ENCODE results near the gene COPB2. TPM values are rescaled to one million over a fixed set of nuclear protein-coding genes. Genes with fewer than 3 reads are reported as not detected.

The COPB2 gene
- polyA plus RNA-seq, 1 donor (not counting 4 experiments of a cell fraction or from before 2014, with no cell fraction given): 149 TPM

- H2AFZ ChIP-seq (ENCODE audit: control insufficient read depth, low read length): no peak overlapping the region
- no peaks in the 10 kb centered on the region for H4K20me1 ChIP-seq (ENCODE audit: control insufficient read depth, extremely low read depth, insufficient read depth, low read length)
- H3K9me3 ChIP-seq (ENCODE audit: control insufficient read depth, low read depth, low read length): no peaks in the 10 kb centered on the region
- no peak for FAIRE-seq
- dilution Hi-C loops (cut with MboI; ENCODE audit: extremely low pct_ligation_motif_present, low sequenced_read_pairs): no loop called here
- H3K79me2 ChIP-seq (ENCODE audit: control insufficient read depth, insufficient read depth, low read length): no peaks in the 10 kb centered on the region
- no peak overlapping the region for H3K4me2 ChIP-seq (ENCODE audit: control insufficient read depth, extremely low read depth, insufficient read depth, low read depth, low read length)
- DNase-seq (ENCODE audit: low read depth, low spot score): no peak
- H3K4me3 ChIP-seq (ENCODE audit: control insufficient read depth in 2 of 3, extremely low read depth in 1 of 3, insufficient read depth in 2 of 3, low read depth in 1 of 3, low read length in 3 of 3): no peak overlapping the region
- no peak overlapping the region for H3K27ac ChIP-seq (ENCODE audit: control insufficient read depth, insufficient read depth, low read length)
- H3K27me3 ChIP-seq (ENCODE audit: control insufficient read depth, extremely low read depth, insufficient read depth, low read length): no peaks in the 10 kb centered on the region
- peaks cover 35 to 43% of the 10 kb centered on the region in 2 experiments for H3K36me3 ChIP-seq (ENCODE audit: control insufficient read depth in 2 of 2, extremely low read depth in 1 of 2, insufficient read depth in 2 of 2, low read length in 2 of 2)
- TF ChIP-seq EZH2 (IDR thresholded peaks at IDR 0.05; ENCODE audit: low read length): no peak
- TF ChIP-seq, protein P1, sequence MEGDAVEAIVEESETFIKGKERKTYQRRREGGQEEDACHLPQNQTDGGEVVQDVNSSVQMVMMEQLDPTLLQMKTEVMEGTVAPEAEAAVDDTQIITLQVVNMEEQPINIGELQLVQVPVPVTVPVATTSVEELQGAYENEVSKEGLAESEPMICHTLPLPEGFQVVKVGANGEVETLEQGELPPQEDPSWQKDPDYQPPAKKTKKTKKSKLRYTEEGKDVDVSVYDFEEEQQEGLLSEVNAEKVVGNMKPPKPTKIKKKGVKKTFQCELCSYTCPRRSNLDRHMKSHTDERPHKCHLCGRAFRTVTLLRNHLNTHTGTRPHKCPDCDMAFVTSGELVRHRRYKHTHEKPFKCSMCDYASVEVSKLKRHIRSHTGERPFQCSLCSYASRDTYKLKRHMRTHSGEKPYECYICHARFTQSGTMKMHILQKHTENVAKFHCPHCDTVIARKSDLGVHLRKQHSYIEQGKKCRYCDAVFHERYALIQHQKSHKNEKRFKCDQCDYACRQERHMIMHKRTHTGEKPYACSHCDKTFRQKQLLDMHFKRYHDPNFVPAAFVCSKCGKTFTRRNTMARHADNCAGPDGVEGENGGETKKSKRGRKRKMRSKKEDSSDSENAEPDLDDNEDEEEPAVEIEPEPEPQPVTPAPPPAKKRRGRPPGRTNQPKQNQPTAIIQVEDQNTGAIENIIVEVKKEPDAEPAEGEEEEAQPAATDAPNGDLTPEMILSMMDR (optimal IDR thresholded peaks at IDR 0.05 in 1 of 3, IDR thresholded peaks at IDR 0.05 in 1 of 3, conservative IDR thresholded peaks at IDR 0.05 in 1 of 3; ENCODE audit: extremely low read depth in 1 of 3, insufficient read depth in 2 of 3, low read length in 3 of 3): peak; percentile 62 to 80 (median 71)
- no peak overlapping the region for H3K9ac ChIP-seq (ENCODE audit: control insufficient read depth, extremely low read depth, insufficient read depth, low read length)
- no peaks in the 10 kb centered on the region for H3K9me1 ChIP-seq (ENCODE audit: control insufficient read depth, extremely low read depth, insufficient read depth, low read length)
- no peaks in the 10 kb centered on the region for H3K4me1 ChIP-seq (ENCODE audit: control insufficient read depth, extremely low read depth, insufficient read depth, low read length)
Measured at GRCh38 chr3:139353920-139354556, 35.4 kb downstream of the COPB2 start.

DNA sequence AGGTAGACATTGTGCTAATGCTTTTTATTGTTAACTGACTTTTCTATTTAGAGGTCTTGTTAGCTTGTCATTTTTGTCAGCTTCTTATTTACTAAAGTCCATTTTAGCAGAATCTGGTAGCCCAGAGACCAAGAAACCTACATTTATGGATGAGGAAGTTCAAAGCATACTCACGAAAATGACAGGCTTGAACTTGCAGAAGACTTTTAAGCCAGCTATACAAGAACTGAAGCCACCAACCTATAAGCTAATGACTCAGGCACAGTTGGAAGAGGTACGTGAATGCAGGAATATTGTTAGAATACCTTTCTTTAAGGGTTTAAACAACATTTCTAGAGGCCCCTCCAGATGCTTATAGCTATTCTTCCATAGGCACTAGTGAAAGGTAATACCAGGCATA, 42.7 kb downstream of the COPB2 start:
- TF ChIP-seq EZH2 (IDR thresholded peaks at IDR 0.05; ENCODE audit: low read length): no peak
- TF ChIP-seq, protein P1 (optimal IDR thresholded peaks at IDR 0.05 in 1 of 3, IDR thresholded peaks at IDR 0.05 in 1 of 3, conservative IDR thresholded peaks at IDR 0.05 in 1 of 3; ENCODE audit: extremely low read depth in 1 of 3, insufficient read depth in 2 of 3, low read length in 3 of 3): no peak
- H2AFZ ChIP-seq (ENCODE audit: control insufficient read depth, low read length): no peak overlapping the region
- H3K9me1 ChIP-seq (ENCODE audit: control insufficient read depth, extremely low read depth, insufficient read depth, low read length): no peaks in the 10 kb centered on the region
- no peak for FAIRE-seq
- H3K27ac ChIP-seq (ENCODE audit: control insufficient read depth, insufficient read depth, low read length): no peak overlapping the region
- DNase-seq (ENCODE audit: low read depth, low spot score): no peak
- H3K9me3 ChIP-seq (ENCODE audit: control insufficient read depth, low read depth, low read length): no peaks in the 10 kb centered on the region
- no peak overlapping the region for H3K9ac ChIP-seq (ENCODE audit: control insufficient read depth, extremely low read depth, insufficient read depth, low read length)
- H4K20me1 ChIP-seq (ENCODE audit: control insufficient read depth, extremely low read depth, insufficient read depth, low read length): no peaks in the 10 kb centered on the region
- peaks cover 20% of the 10 kb centered on the region for H3K4me1 ChIP-seq (ENCODE audit: control insufficient read depth, extremely low read depth, insufficient read depth, low read length)
- H3K4me2 ChIP-seq (ENCODE audit: control insufficient read depth, extremely low read depth, insufficient read depth, low read depth, low read length): no peak overlapping the region
- dilution Hi-C loops (cut with MboI; ENCODE audit: extremely low pct_ligation_motif_present, low sequenced_read_pairs): no loop called here
- H3K79me2 ChIP-seq (ENCODE audit: control insufficient read depth, insufficient read depth, low read length): peaks cover 34% of the 10 kb centered on the region
- no peaks in the 10 kb centered on the region for H3K27me3 ChIP-seq (ENCODE audit: control insufficient read depth, extremely low read depth, insufficient read depth, low read length)
- H3K4me3 ChIP-seq (ENCODE audit: control insufficient read depth in 2 of 3, extremely low read depth in 1 of 3, insufficient read depth in 2 of 3, low read depth in 1 of 3, low read length in 3 of 3): no peak overlapping the region
- peaks cover 13 to 24% of the 10 kb centered on the region in 2 experiments for H3K36me3 ChIP-seq (ENCODE audit: control insufficient read depth in 2 of 2, extremely low read depth in 1 of 2, insufficient read depth in 2 of 2, low read length in 2 of 2)
